ENCODE data around the gene MYH7. TPM values are rescaled to one million over a fixed set of nuclear protein-coding genes. Genes with fewer than 3 reads are reported as not detected.

The MYH7 gene
- total RNA-seq, 1 donor from 2014 or later: not detected

GRCh38 chr14:23409966-23410635 is 25.4 kb downstream of the MYH7 start:
- FAIRE-seq (no peak), DNase-seq (ENCODE audit: low read depth) (no peak)
- H3K9me3 ChIP-seq (ENCODE audit: insufficient read depth, low read depth, low read length): no peaks in the 10 kb centered on the region
- H3K79me2 ChIP-seq (ENCODE audit: insufficient read depth, low read length): no peaks in the 10 kb centered on the region
- peaks cover 4% of the 10 kb centered on the region for H3K9me3 Mint-ChIP-seq (ENCODE audit: unreplicated experiment)
- H3K27me3 Mint-ChIP-seq (ENCODE audit: low read depth, unreplicated experiment): peaks cover 66% of the 10 kb centered on the region
- no peak overlapping the region for H3K4me3 Mint-ChIP-seq (ENCODE audit: unreplicated experiment)
- no peaks in the 10 kb centered on the region for H3K4me1 Mint-ChIP-seq (ENCODE audit: low read depth, unreplicated experiment)
- no peak overlapping the region for H3K27ac ChIP-seq (ENCODE audit: low read depth, low read length)
- no peaks in the 10 kb centered on the region for H3K36me3 Mint-ChIP-seq (ENCODE audit: low read depth, unreplicated experiment)
- no peak overlapping the region for H3K4me3 ChIP-seq (ENCODE audit: insufficient read depth, low read depth, low read length)
- H3K36me3 ChIP-seq (ENCODE audit: insufficient read depth, low read length): no peaks in the 10 kb centered on the region
- no peak overlapping the region for H3K27ac Mint-ChIP-seq (ENCODE audit: unreplicated experiment)
- no peaks in the 10 kb centered on the region for H3K4me1 ChIP-seq (ENCODE audit: insufficient read depth, low read length)
- H3K4me2 ChIP-seq (ENCODE audit: low read length): no peak overlapping the region
- TF ChIP-seq EZH2 (IDR thresholded peaks at IDR 0.05; ENCODE audit: insufficient read depth, low read length) (no peak), CTCF (IDR thresholded peaks at IDR 0.05; ENCODE audit: insufficient read depth, low read depth, low read length) (no peak)
- H2AFZ ChIP-seq (ENCODE audit: low read depth, low read length): no peak overlapping the region
- H4K20me1 ChIP-seq (ENCODE audit: insufficient read depth, low read length): no peaks in the 10 kb centered on the region
- H3K9ac ChIP-seq (ENCODE audit: low read length): no peak overlapping the region
- H3K27me3 ChIP-seq (ENCODE audit: insufficient read depth, low read length): no peaks in the 10 kb centered on the region

- peaks cover 66% of the 10 kb centered on the region for H3K27me3 Mint-ChIP-seq (ENCODE audit: low read depth, unreplicated experiment)
- Histone ChIP-seq H3K4me3 (ENCODE audit: insufficient read depth, low read depth, low read length) (no peak overlapping the region), H4K20me1 (ENCODE audit: insufficient read depth, low read length) (no peaks in the 10 kb centered on the region), H3K9me3 (ENCODE audit: insufficient read depth, low read depth, low read length) (no peaks in the 10 kb centered on the region), H3K9ac (ENCODE audit: low read length) (no peak overlapping the region), H3K36me3 (ENCODE audit: insufficient read depth, low read length) (no peaks in the 10 kb centered on the region), H3K79me2 (ENCODE audit: insufficient read depth, low read length) (no peaks in the 10 kb centered on the region), H3K27me3 (ENCODE audit: insufficient read depth, low read length) (no peaks in the 10 kb centered on the region), H3K27ac (ENCODE audit: low read depth, low read length) (no peak overlapping the region), H3K4me1 (ENCODE audit: insufficient read depth, low read length) (no peaks in the 10 kb centered on the region), H2AFZ (ENCODE audit: low read depth, low read length) (no peak overlapping the region), H3K4me2 (ENCODE audit: low read length) (no peak overlapping the region)
- H3K4me3 Mint-ChIP-seq (ENCODE audit: unreplicated experiment): no peak overlapping the region
- FAIRE-seq: no peak
- TF ChIP-seq EZH2 (IDR thresholded peaks at IDR 0.05; ENCODE audit: insufficient read depth, low read length) (no peak), CTCF (IDR thresholded peaks at IDR 0.05; ENCODE audit: insufficient read depth, low read depth, low read length) (no peak)
- no peak overlapping the region for H3K27ac Mint-ChIP-seq (ENCODE audit: unreplicated experiment)
- no peak for DNase-seq (ENCODE audit: low read depth)
- H3K9me3 Mint-ChIP-seq (ENCODE audit: unreplicated experiment): peaks cover 4% of the 10 kb centered on the region
- H3K4me1 Mint-ChIP-seq (ENCODE audit: low read depth, unreplicated experiment): no peaks in the 10 kb centered on the region
- no peaks in the 10 kb centered on the region for H3K36me3 Mint-ChIP-seq (ENCODE audit: low read depth, unreplicated experiment)
Observed at GRCh38 chr14:23409475-23409874, 26.0 kb downstream of the MYH7 start.

- no peak overlapping the region for H3K4me3 ChIP-seq (ENCODE audit: insufficient read depth, low read depth, low read length)
- no peaks in the 10 kb centered on the region for H3K4me1 Mint-ChIP-seq (ENCODE audit: low read depth, unreplicated experiment)
- FAIRE-seq (no peak), DNase-seq (ENCODE audit: low read depth) (no peak)
- H3K4me1 ChIP-seq (ENCODE audit: insufficient read depth, low read length): no peaks in the 10 kb centered on the region
- H3K4me2 ChIP-seq (ENCODE audit: low read length): no peak overlapping the region
- H4K20me1 ChIP-seq (ENCODE audit: insufficient read depth, low read length): no peaks in the 10 kb centered on the region
- no peak overlapping the region for H3K9ac ChIP-seq (ENCODE audit: low read length)
- no peaks in the 10 kb centered on the region for H3K36me3 ChIP-seq (ENCODE audit: insufficient read depth, low read length)
- no peaks in the 10 kb centered on the region for H3K9me3 ChIP-seq (ENCODE audit: insufficient read depth, low read depth, low read length)
- no peaks in the 10 kb centered on the region for H3K79me2 ChIP-seq (ENCODE audit: insufficient read depth, low read length)
- no peaks in the 10 kb centered on the region for H3K36me3 Mint-ChIP-seq (ENCODE audit: low read depth, unreplicated experiment)
- H2AFZ ChIP-seq (ENCODE audit: low read depth, low read length): no peak overlapping the region
- H3K27me3 Mint-ChIP-seq (ENCODE audit: low read depth, unreplicated experiment): peaks cover 72% of the 10 kb centered on the region
- H3K27ac ChIP-seq (ENCODE audit: low read depth, low read length): no peak overlapping the region
- no peaks in the 10 kb centered on the region for H3K27me3 ChIP-seq (ENCODE audit: insufficient read depth, low read length)
- H3K9me3 Mint-ChIP-seq (ENCODE audit: unreplicated experiment): peaks cover 4% of the 10 kb centered on the region
- no peak overlapping the region for H3K4me3 Mint-ChIP-seq (ENCODE audit: unreplicated experiment)
- TF ChIP-seq EZH2 (IDR thresholded peaks at IDR 0.05; ENCODE audit: insufficient read depth, low read length) (no peak), CTCF (IDR thresholded peaks at IDR 0.05; ENCODE audit: insufficient read depth, low read depth, low read length) (no peak)
- H3K27ac Mint-ChIP-seq (ENCODE audit: unreplicated experiment): no peak overlapping the region
Observed at GRCh38 chr14:23408307-23408630, 27.2 kb downstream of the MYH7 start.

Data from astrocyte (in vitro differentiated cells and primary cell).